ENCODE data around the gene UGT1A7.

Gene UGT1A7

DNA sequence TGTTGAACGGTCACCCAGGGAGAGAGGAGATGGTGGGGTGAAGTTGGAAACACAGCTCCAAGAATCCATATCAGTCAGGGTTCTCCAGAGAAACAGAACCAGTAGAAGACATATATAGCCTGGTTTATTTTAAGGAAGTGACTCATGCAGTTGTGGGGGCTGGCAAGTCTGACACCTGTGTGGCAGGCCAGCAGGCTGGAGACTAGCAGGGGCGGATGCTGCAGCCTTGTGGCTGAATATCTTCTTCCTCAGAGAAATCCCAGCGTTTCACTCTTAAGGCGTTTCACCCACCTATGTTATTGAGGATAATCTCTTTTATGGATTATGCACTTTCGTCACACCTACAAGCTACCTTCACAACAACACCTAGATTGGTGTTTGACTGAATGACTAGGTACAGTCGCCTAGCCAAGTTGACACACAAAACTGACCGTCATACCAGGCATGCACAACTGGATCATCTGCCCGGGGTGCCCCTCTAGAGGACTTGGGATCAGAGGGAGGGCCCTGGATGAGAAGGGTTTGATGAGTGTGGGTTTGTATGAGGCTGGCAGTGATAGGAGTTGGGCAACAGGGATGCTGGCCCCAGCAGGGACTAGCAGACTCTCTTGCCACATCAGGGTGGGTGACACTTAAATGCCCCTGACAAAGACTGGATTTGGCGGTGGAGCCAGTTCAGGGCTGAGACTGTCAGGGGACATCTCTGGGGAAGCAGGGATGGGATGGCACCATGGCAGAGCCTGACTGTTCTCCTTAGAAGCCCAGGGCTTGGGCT is 119.8 kb downstream of the UGT1A7 start:
- DNase-seq: no peak

DNA sequence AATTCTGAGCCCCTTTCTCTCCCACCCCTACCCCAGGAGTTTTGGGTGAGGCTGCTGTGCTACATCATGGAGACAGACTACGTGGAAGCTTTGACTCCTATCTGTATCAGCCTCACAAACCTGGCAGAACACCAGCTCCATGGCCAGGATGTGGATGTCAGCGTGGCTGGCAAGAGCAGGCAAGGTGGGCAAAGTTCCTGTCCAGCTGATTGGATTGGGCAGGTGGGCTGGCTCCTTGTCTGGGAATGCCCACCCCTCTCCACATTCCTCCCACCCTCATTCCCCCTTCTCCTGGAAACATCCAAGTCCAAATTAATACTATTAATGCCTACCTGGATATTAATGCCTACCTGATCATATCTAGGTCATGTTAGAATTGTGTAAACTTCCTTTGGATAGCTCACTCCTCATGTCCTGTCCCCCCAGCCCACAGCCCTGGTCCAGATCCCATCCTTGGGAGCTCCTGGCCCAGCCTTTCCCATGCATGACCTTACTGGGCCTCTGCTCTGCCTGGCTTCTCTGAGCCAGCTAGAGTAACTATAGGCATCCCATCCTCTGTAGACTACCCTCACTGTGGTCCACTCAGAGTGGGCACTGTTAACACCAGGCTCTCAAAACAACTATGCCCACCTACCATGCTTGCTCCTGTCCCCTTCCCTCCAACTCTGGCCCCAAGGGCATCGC is 120.6 kb downstream of the UGT1A7 start:
- DNase-seq: no peak

DNA sequence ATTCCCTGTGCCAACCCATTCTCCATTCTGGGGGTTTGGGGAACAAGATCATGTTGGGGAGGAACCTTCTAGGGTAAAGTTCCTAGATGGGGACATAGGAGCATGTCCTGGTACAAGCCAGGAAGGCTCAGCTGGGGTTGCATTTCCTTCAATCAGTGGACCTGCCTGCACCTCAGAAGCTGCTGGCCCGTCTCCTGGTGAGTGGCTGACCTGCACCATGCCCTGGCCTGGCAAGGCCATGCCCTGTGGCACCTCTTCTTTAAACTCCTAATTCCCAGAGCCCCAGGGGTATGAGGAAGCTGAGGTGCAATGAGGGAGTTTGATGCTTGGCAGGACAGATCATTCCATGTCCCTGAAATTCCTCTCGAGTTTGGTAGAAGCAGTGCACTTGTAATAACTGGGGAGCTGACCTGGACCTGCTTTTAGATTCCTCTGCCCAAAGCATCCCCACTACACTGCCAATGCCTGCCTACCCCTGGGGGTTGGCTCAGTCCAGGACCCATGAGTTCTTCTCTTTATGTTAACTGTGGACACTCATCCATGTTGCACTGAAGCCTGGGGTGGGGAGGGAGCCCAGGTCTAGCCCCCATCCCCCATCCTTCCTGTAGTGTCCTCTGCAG is 121.7 kb downstream of the UGT1A7 start:
- no peak for DNase-seq

DNA sequence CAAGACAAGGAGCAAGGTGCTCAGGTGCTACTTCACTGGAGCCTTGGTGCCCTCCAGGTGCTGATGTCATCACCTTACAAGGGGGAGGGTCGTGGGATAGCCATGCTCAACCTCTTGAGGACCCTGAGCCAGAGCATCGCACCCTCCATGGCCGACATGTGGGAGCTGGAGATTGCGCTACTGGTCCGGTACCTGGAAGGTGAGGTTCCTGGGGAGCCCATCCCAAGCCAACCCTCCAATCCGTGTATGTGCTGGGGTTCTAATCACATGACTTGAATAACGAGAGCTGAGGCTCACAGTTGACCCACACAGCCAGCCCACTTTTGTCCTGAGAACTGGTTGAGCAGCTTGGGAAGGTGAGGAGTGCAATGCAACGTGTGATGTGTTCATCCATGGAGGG is 122.3 kb downstream of the UGT1A7 start:
- DNase-seq: no peak

DNA sequence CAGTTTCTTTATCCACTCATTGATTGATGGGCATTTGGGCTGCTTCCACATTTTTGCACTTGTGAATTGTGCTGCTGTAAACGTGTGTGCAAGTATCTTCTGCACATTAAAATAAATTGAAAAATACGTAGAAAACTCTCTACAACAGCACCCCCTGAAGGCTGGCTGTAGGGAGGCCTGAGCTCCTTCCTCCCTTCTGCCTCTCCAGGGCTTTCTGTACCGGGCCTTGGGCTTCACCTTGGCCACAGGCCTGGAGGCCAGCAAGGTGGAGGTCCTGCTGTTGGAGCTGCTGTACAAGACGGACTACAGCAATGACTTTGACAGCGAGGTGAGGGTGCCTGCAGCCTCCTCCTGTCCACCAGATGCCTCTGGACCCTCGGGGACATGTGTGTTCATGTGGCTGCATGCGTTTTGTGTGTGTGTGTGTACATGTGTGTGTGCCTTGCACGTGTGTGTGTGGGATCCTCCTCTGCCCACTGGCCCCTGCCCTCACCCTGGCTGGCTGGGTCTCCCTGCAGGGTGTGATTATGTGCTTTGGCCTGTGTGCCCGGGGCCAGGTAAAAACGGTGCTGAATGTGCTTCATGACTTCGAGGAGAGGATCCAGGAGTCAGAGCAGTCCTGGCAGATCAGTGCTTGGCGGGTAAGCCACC is 125.6 kb downstream of the UGT1A7 start:
- DNase-seq: no peak

DNA sequence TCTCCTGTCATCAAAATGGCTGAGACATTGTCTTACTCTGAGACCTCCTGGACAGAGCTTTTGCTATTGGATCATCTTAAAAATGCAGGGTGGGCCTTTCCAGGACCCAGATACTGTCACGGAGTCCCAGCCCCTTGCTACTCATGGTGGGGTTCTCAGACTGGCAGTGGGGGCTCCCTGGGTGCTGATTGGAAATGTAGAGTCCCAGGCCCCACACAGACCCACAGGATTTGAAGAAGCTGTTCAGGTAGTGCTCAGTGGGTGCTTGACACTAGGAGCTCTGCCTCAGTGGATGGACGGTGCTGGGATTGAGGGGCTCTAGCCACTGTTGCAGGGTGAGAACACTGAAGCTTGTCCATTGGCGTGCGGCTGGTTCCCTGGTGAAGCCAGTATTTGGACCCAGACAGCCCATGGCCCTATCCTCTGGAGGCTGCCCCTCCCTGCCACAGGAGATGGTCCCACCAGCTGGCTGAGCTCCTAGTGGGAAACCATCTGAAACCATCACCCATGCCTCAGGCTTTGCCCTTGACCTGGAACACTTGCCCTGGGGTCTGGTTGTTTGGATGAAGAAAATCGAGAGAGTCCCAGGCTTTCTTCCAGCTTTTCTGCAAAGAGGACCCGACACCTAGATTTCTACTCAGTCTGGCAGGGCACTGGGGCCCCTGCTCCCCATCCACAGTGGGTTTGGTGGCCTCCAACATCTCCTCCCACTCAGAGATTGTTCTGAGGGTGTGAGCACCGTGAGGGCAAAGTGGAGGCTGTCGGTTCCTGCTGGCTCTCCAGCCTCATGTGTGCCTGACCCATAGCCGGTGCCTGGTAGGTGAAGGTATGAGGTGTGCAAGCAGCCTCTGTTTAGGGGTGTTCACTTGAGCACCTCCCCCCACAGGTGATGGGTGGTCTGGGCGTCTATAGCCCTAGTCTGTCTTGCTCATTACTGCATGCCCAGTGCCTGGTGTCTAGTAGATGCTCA is 126.5 kb downstream of the UGT1A7 start:
- no peak for DNase-seq

DNA sequence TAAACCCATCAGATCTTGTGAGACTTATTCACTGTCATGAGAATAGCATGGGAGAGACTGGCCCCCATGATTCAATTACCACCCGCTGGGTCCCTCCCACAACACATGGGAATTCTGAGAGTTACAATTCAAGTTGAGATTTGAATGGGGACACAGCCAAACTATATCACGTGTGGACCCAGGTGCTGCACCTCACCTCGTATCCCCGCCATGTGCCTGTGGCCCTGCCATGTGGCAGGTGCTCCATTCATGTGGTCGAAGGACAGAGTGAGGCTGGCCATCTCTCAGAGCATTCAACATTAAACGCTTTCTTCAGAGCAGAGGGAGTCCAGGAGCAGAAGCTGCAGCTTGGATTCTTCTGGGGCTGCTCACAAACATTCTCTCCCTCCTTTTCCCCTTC is 128.7 kb downstream of the UGT1A7 start:
- DNase-seq: no peak

DNA sequence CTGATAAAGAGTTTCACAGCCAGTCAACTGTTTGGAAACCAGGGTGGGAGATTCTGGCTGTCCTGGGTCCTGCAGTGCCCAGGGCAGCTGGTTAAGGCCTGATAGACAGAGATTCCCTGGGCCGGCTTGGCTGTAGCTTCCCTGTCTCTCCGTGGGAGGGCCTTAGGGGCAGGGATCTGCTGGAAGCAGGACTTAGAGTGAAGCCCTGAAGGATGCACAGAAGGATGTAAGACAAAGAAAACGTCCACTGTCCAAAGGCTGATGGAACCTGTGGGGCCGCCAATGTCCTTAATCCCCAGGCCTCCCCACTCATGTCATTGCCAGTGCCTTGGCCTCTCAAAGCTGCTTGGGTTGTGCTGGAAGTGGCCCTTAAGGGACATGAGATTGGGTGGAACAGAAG is 129.4 kb downstream of the UGT1A7 start:
- no peak for DNase-seq

DNA sequence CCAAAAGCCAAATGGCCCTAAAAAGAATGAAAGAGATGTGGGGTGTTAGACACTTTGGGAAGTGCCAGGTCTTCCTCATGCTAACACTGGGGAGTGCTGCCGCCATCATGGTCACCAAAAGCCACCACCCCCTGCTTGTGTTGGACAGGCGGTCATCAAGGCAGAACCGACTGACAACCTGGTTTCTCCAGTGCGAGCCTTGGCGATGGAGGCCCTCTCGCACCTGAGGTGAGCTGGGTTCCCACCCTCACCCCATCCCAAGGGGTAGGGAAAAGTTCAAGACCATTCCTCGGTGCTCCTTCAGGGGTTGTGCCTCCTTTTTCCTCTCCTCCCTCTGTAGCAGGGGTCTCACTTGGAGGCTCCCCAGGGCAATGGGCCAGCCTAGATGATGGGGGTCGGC is 130.0 kb downstream of the UGT1A7 start:
- no peak for DNase-seq

DNA sequence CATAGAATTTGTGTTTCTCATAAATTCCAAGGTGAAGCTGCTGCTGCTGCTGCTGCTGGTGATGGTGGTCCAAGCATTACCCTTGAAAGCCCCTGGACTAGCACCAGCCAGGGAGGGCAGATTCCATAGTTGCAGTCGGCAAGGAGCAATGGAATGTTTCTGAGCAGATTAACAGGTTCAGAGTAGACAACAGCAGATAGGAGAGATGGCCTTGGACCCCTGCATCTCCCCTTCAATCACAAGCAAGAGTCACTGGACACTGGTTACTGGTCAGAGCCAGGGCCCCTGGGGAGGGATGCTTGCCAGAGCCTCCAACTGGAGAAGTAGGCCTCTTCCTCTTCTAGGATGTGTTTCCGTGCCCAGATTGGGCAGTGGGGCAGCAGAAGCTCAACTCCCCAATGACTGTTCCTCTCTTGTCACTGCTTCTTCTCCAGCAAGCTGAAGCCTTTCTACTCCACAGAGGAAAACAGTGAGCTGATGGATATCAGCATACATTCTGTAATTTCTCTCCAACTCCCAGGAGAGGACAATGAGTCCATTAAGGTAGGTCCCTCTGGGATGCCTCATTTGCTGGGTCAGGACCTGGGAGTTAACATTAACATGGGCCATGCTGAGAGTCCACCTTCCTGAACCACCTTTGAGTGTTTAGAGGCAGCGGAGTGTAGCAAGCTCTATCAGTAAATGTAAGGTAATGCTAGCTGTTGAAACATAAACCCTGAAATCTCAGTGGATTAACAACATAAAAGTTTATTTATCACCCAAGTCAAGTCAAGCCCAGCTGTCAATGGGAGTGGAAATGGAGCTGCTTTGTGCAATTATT is 131.7 kb downstream of the UGT1A7 start:
- no peak for DNase-seq

DNA sequence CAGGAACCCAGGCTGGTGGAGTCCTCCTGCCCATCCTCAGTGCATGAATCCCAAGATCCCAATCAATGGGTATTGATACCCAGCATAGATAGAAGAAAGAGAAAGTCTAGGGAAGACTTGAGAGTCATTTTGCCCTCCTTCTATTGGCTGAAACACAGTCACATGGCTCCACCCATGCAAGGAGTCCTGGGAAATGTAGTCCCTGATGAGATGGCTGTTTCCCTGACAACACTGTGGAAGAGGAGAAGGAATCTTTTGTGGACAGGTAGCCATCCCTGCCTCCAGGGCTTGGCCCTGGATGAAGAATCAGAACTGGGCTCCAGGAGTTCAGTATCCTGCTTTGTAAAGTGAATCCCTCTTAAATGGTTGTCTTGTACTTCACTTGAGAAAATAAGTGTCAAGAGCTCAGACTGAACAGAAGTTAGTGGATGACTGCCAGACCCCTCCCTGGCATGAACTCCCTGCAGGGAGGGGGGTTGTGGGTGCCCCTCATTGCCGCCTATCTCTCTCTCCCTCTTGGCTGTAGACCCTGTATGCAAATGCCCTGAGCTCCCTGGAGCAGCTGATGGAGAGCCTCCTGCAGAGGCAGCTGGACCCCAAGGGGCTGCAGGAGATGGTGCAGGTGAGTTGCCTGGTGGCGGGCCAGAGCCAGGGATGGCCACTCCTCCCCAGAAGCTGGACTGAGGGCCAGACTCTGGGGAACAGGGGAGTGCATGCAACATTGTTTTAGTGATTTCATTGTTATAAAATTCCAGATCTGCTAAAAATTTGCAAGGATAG is 132.5 kb downstream of the UGT1A7 start:
- DNase-seq: no peak

DNA sequence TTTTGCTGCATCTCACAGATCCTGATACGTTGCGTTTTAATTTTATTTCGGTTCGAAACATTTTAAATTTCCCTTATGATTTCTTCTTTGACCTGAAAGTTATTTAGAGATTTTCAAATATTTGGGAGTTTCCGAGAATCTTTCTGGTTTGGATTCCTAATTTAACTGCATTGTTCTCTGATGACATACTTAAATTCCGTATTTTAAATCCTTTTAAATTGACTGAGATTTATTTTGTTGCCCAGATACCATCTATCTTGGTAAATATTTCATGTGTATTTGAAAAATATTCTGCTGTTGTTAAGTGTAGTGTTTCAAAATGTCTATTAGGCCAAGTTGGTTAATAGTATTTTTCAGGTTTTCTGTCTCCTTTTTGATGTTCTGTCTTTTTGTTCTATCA is 134.2 kb downstream of the UGT1A7 start:
- DNase-seq: no peak

DNA sequence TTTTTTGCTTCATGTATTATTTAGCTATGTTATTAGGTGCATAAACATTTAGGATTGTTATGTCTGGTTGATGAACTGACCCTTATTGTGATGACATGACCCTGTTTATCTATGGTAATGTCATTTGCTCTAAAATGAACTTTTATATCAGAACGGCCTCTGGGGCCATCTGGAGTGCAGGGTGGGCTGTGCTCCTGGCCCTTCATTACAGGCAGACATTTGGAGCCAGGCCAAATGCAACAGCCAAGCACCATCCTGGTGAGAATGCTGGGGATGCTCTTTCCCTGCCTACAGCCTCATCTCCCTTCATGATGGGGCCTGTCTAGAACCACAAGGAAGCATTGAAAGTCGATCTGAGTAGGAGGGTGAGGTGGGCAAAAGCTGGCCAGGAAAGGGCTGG is 134.6 kb downstream of the UGT1A7 start:
- DNase-seq: no peak

DNA sequence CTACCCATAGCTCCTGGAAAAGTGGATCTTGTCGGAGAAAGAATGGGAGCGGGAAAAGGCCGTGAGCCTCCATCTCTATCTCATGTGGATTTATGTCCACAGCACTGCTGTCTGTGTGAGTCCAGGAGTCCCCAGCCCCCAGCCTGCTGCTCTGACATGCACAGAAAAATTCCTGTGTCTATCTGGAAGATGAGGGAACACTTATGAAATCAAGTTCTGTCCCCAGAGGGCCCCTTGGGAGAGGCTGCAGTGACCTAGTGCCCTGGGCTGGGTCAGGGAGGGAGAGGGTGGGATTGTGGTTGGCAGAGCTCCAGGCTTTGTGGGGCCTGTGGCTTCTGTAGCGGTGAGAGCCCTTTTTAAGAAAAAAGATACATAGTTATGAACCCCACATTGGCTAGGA is 135.1 kb downstream of the UGT1A7 start:
- no peak for DNase-seq

DNA sequence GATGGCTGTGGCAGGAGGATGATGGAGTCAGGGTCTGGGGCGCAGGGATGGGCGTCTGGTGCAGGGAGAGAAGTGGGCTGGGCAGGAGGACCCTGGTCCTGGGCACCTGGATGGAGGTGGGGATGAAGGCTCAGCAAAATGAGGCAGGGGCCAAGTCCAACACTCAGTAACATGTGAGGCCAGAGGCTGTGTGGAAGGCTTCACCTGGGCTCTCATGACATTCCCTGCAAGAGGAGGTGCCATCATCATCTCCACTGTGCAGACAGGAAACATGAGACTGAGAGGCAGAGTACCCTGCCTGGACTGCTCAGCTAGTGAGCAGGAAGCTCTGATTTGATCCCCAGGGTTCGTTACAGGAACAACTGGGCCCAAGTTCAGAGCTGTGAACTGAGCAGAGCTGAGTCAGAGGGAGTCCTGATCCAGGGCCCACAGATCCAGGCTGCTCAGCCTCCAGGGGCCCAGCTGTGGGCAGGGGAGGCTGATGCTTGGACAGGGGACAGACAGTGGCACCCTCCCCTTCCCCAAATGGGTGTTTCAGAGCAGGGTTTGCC is 135.7 kb downstream of the UGT1A7 start:
- DNase-seq: no peak

DNA sequence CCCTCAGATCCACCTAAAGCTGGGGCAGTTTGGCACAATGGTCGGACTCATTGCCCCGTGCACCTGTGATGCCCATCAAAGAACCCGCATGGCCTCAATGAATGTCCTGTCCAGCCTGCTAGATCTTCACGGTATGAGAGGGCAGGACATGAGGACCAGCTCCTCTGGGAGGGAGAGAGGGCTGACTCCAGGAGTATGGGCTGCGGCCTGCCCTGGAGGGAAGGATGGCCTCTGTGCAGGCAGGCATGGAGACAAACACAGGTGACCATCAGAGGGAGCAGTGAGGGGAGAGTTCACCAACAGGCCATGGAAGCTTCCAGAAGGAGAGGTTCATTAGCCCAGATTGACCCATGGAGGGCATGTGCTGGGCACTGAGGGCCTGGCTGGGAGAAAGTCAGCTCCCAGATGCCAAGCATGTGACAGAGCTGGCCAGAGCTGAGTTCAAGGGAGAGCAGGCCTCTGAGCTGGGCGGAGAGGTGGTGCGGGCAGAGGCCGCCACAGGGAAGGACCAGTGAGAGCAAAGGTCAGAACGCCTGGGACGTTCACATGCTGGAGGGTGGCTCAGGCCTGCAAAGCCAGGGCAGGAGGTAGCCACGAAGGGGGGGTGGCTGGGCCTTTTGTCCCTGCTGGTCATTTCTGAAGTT is 136.4 kb downstream of the UGT1A7 start:
- DNase-seq: no peak

DNA sequence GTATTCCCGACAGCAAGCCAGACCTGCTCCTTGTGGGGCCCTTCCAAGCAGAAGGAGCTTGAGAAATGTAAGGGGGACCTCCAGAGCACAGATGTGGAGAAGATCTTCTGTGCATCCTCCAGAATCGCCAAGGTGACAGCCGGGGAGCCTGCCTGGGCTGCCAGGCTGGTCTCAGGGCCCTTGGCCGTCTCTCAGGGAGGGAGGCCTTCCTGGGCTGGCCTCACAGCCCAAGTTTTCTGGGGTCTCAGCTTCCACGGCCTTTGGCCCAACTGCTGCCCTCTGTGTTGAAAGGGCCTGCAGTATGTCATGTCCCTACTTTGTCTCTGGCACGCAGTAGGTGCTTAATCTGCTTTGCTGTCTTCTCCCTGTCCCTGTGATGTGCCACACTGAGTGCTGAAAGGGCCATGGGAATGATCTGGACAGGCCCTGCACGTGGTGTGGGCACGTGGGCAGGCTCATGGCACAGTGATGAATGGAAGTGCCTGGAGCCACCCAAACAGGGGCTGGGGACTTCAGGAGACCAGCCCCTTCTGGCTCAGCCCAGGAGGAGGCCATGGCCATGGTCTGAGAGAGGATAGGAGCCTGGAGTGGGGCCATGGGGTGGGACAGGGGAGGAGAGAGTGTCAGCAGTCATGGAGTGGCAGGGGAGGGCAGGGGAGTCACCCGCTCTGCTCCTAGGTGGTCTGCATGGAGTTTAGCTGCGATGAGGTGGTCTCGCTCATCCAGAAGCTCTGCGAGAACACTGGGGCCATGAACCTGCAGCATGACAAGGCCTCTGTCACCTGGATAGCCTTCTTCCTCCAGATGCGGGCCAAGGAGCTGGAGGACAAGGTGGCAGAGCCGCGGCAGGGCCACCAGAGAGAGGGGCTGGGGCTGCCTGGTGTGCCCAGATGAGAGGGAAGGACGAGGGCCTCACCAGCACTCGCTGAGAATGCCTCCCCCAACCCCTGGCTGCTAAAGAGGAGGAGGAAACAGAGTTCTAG is 137.2 kb downstream of the UGT1A7 start:
- no peak for DNase-seq

Data from central memory CD4-positive, alpha-beta T cell (primary cell).